ENCODE measurements around the gene FCN1. TPM values are rescaled to one million over a fixed set of nuclear protein-coding genes. Genes with fewer than 3 reads are reported as not detected.
A peak's percentile ranks its signal among the peaks of the same experiment; 100 is the strongest.

FCN1 gene
- total and polyA plus RNA-seq, 9 of the 15 experiments (the other 6 are each of a cell fraction or from before 2014, with no cell fraction given), result not detected

- POLR2A ChIA-PET, result no interaction called here
These were observed 32.6 kb downstream of the FCN1 start for GRCh38 chr9:134885001-134885678.

GRCh38 chr9:134884492-134884891 is 33.2 kb downstream of the FCN1 start:
- Histone ChIP-seq H3K4me1 (replicated peaks in 1 of 2; ENCODE audit: control insufficient read depth in 2 of 2, insufficient read depth in 2 of 2, low read length in 2 of 2) (no peaks in the 10 kb centered on the region), H3K36me3 (ENCODE audit: control insufficient read depth, insufficient read depth, low read length) (no peaks in the 10 kb centered on the region), H3K4me2 (ENCODE audit: insufficient read depth, low read length) (no peak overlapping the region), H3K27ac (ENCODE audit: extremely low read depth, low read depth, low read length) (no peak overlapping the region), H3K4me3 (no peak overlapping the region), H2AFZ (ENCODE audit: low read depth, low read length) (no peak overlapping the region), H3K9me3 (replicated peaks; ENCODE audit: control insufficient read depth, insufficient read depth, low read depth, low read length) (no peaks in the 10 kb centered on the region), H3K27me3 (ENCODE audit: control insufficient read depth in 2 of 2, insufficient read depth in 2 of 2, low read length in 2 of 2) (peaks cover 18 to 67% of the 10 kb centered on the region in 2 experiments), H3K9me1 (ENCODE audit: control insufficient read depth, insufficient read depth, low read length) (no peaks in the 10 kb centered on the region), H3K9ac (ENCODE audit: insufficient read depth in 1 of 2, low read depth in 2 of 2, low read length in 2 of 2) (no peak overlapping the region), H3K79me2 (ENCODE audit: control insufficient read depth, insufficient read depth, low read length) (no peaks in the 10 kb centered on the region), H4K20me1 (replicated peaks; ENCODE audit: control insufficient read depth, insufficient read depth, low read length) (0 out of 2 replicates have a peak, but pooled peaks cover 4% of the 10 kb centered on the region)
- no peak for FAIRE-seq
- ChIA-PET CTCF (ENCODE audit: low intra/inter-chr PET ratio) (no interaction called here), POLR2A (interaction anchor here (0.7 kb wide), 1 partner anchor 13 kb away, joined by 3 read pairs; no protein-coding TSS in a partner anchor)
- no peak for DNase-seq (ENCODE audit: extremely low read depth in 1 of 4, low spot score in 3 of 4)
- WGBS (ENCODE audit: insufficient coverage, low coverage, missing lambda C conversion rate), result 2% methylated on average over 8 of the region's 8 CpGs
- in situ Hi-C loops (cut with MboI), result no loop called here
- ATAC-seq, result no peak
- no TSS peak for BruUV-seq (replicated peaks)
- intact Hi-C loops (cut with micrococcal nuclease), result no loop called here
- TF ChIP-seq CCAR2 (IDR thresholded peaks at IDR 0.05; ENCODE audit: low read depth, low read length) (no peak), ATF6 (CRISPR knock-in tag; IDR thresholded peaks at IDR 0.05) (no peak), C11orf30 (IDR thresholded peaks at IDR 0.05; ENCODE audit: low read depth) (no peak), FOXP4 (CRISPR knock-in tag; IDR thresholded peaks at IDR 0.05; ENCODE audit: borderline replicate concordance) (no peak), PHF8 (IDR thresholded peaks at IDR 0.05; ENCODE audit: borderline replicate concordance, low read length) (no peak), HMG20A (CRISPR knock-in tag; conservative IDR thresholded peaks at IDR 0.05) (no peak), STAG1 (CRISPR knock-in tag; IDR thresholded peaks at IDR 0.05; ENCODE audit: borderline replicate concordance) (no peak), ZNF24 (IDR thresholded peaks at IDR 0.05) (no peak), SP1 (CRISPR knock-in tag; IDR thresholded peaks at IDR 0.05) (no peak), PCBP2 (IDR thresholded peaks at IDR 0.05; ENCODE audit: low read depth, low read length, poor library complexity, severe bottlenecking) (no peak), ZNF134 (CRISPR knock-in tag; conservative IDR thresholded peaks at IDR 0.05) (no peak), ZSCAN29 (IDR thresholded peaks at IDR 0.05) (no peak)

More at GRCh38 chr9:134885001-134885678, 32.6 kb downstream of the FCN1 start:
- peak; percentile 18 for TF ChIP-seq ZFP36 (IDR thresholded peaks at IDR 0.05; ENCODE audit: low read depth, low read length, partially characterized antibody)
- no peak for TF ChIP-seq TAF15 (IDR thresholded peaks at IDR 0.05; ENCODE audit: low read depth, low read length)
- H3K4me3 ChIP-seq, result no peak overlapping the region
- H4K20me1 ChIP-seq (replicated peaks; ENCODE audit: control insufficient read depth, insufficient read depth, low read length), result 0 out of 2 replicates have a peak, but pooled peaks cover 8% of the 10 kb centered on the region
- H3K27ac ChIP-seq (ENCODE audit: extremely low read depth, low read depth, low read length), result no peak overlapping the region
- H3K4me2 ChIP-seq (ENCODE audit: insufficient read depth, low read length), result no peak overlapping the region
- H3K36me3 ChIP-seq (ENCODE audit: control insufficient read depth, insufficient read depth, low read length), result no peaks in the 10 kb centered on the region
- FAIRE-seq, result no peak
- no peak overlapping the region for H2AFZ ChIP-seq (ENCODE audit: low read depth, low read length)
- no peaks in the 10 kb centered on the region for H3K9me3 ChIP-seq (replicated peaks; ENCODE audit: control insufficient read depth, insufficient read depth, low read depth, low read length)
- no peaks in the 10 kb centered on the region for H3K4me1 ChIP-seq (replicated peaks in 1 of 2; ENCODE audit: control insufficient read depth in 2 of 2, insufficient read depth in 2 of 2, low read length in 2 of 2)
- no peak for DNase-seq (ENCODE audit: extremely low read depth in 1 of 4, low spot score in 3 of 4)
- WGBS (ENCODE audit: insufficient coverage, low coverage, missing lambda C conversion rate), result 2% methylated on average over 16 of the region's 22 CpGs
- no TSS peak for BruUV-seq (replicated peaks)
- no peaks in the 10 kb centered on the region for H3K9me1 ChIP-seq (ENCODE audit: control insufficient read depth, insufficient read depth, low read length)
- no peaks in the 10 kb centered on the region for H3K79me2 ChIP-seq (ENCODE audit: control insufficient read depth, insufficient read depth, low read length)
- in situ Hi-C loops (cut with MboI) (no loop called here), intact Hi-C loops (cut with micrococcal nuclease) (no loop called here)
- no peak overlapping the region for H3K9ac ChIP-seq (ENCODE audit: insufficient read depth in 1 of 2, low read depth in 2 of 2, low read length in 2 of 2)
- CTCF ChIA-PET (ENCODE audit: low intra/inter-chr PET ratio), result no interaction called here
- no peak for ATAC-seq
- peaks cover 18 to 66% of the 10 kb centered on the region in 2 experiments for H3K27me3 ChIP-seq (ENCODE audit: control insufficient read depth in 2 of 2, insufficient read depth in 2 of 2, low read length in 2 of 2)
